ENCODE results near the gene LIN7A.
"Not testable (repeated sequence)": the region's sequence is repeated elsewhere in the genome, so short reads cannot be mapped to it uniquely, and the experiment has no call there.

LIN7A gene

GRCh38 chr12:80794551-80794950, 143.2 kb downstream of the LIN7A start:
- Histone ChIP-seq H3K4me1 (ENCODE audit: insufficient read depth, low read length) (peaks cover 6% of the 10 kb centered on the region; the same call in 1 of the 2 replicates), H3K9ac (ENCODE audit: low read depth, low read length) (no peak overlapping the region), H3K36me3 (ENCODE audit: insufficient read depth, low read length) (no peaks in the 10 kb centered on the region), H3K9me3 (ENCODE audit: control insufficient read depth, insufficient read depth, low read length) (no peaks in the 10 kb centered on the region)

GRCh38 chr12:80792861-80793260, 144.9 kb downstream of the LIN7A start:
- Histone ChIP-seq H3K9me3 (ENCODE audit: control insufficient read depth, insufficient read depth, low read length) (no peaks in the 10 kb centered on the region), H3K36me3 (ENCODE audit: insufficient read depth, low read length) (no peaks in the 10 kb centered on the region), H3K9ac (ENCODE audit: low read depth, low read length) (no peak overlapping the region), H3K4me1 (ENCODE audit: insufficient read depth, low read length) (peaks cover 13% of the 10 kb centered on the region; the same call in 1 of the 2 replicates)

DNA sequence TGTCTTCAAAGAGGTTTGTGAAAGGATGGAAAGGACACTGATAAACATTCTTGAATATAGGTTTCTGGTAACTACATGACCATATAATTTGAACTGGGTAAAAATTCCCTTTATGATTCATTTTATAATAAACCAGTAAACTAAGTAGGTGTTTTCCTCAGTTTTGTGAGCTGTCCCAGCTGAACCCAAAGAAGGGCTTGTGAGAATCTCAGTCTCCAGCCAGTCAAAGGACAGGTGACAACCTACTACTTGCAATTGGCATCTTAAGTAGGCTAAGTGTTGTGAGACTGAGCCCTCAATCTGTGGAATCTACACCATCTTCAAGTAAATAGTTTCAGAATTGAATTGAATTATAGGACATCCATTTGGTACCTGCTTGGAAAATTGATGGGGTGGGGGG, 145.9 kb downstream of the LIN7A start:
- H3K9me3 ChIP-seq (ENCODE audit: control insufficient read depth, insufficient read depth, low read length) = no peaks in the 10 kb centered on the region
- H3K36me3 ChIP-seq (ENCODE audit: insufficient read depth, low read length) = no peaks in the 10 kb centered on the region
- H3K4me1 ChIP-seq (ENCODE audit: insufficient read depth, low read length) = peaks cover 13% of the 10 kb centered on the region; the same call in 1 of the 2 replicates
- H3K9ac ChIP-seq (ENCODE audit: low read depth, low read length) = no peak overlapping the region

DNA sequence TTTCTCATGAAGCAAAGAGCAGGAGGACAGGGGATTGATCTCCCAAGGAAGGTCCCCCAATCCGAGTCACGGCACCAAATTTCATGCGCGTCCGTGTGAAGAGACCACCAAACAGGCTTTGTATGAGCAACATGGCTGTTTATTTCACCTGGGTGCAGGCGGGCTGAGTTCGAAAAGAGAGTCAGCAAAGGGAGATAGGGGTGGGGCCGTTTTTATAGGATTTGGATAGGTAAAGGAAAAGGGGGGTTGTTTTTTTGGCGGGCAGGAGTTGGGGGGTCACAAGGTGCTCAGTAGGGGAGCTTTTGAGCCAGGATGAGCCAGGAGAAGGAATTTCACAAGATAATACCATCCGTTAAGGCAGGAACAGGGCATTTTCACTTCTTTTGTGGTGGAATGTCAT, 149.3 kb downstream of the LIN7A start:
- H3K9ac ChIP-seq (ENCODE audit: low read depth, low read length); H3K9me3 ChIP-seq (ENCODE audit: control insufficient read depth, insufficient read depth, low read length); H3K4me1 ChIP-seq (ENCODE audit: insufficient read depth, low read length); H3K36me3 ChIP-seq (ENCODE audit: insufficient read depth, low read length): not testable (repeated sequence)

- H3K9ac ChIP-seq (ENCODE audit: low read depth, low read length); H3K9me3 ChIP-seq (ENCODE audit: control insufficient read depth, insufficient read depth, low read length); H3K36me3 ChIP-seq (ENCODE audit: insufficient read depth, low read length): not testable (repeated sequence)
- peaks cover 21% of the 10 kb centered on the region for H3K4me1 ChIP-seq (ENCODE audit: insufficient read depth, low read length)
Observed at GRCh38 chr12:80782963-80783470, 154.7 kb downstream of the LIN7A start.

- Histone ChIP-seq H3K9ac (ENCODE audit: low read depth, low read length) (no peak overlapping the region), H3K4me1 (ENCODE audit: insufficient read depth, low read length) (peaks cover 21% of the 10 kb centered on the region), H3K9me3 (ENCODE audit: control insufficient read depth, insufficient read depth, low read length) (peaks cover 12% of the 10 kb centered on the region; the same call in 1 of the 2 replicates)
Observed at GRCh38 chr12:80781313-80781712, 156.4 kb downstream of the LIN7A start.

GRCh38 chr12:80780746-80781145, 157.0 kb downstream of the LIN7A start:
- peaks cover 21% of the 10 kb centered on the region for H3K4me1 ChIP-seq (ENCODE audit: insufficient read depth, low read length)
- peaks cover 12% of the 10 kb centered on the region; the same call in 1 of the 2 replicates for H3K9me3 ChIP-seq (ENCODE audit: control insufficient read depth, insufficient read depth, low read length)
- H3K36me3 ChIP-seq (ENCODE audit: insufficient read depth, low read length) = peaks cover 5% of the 10 kb centered on the region; the same call in 1 of the 2 replicates
- no peak overlapping the region for H3K9ac ChIP-seq (ENCODE audit: low read depth, low read length)

More at GRCh38 chr12:80781313-80781712, 156.4 kb downstream of the LIN7A start:
- peaks cover 5% of the 10 kb centered on the region; the same call in 1 of the 2 replicates for H3K36me3 ChIP-seq (ENCODE audit: insufficient read depth, low read length)

GRCh38 chr12:80778005-80778541, 159.7 kb downstream of the LIN7A start:
- Histone ChIP-seq H3K36me3 (ENCODE audit: insufficient read depth, low read length) (peaks cover 5% of the 10 kb centered on the region; the same call in 1 of the 2 replicates), H3K9ac (ENCODE audit: low read depth, low read length) (no peak overlapping the region), H3K9me3 (ENCODE audit: control insufficient read depth, insufficient read depth, low read length) (peaks cover 18% of the 10 kb centered on the region), H3K4me1 (ENCODE audit: insufficient read depth, low read length) (peaks cover 21% of the 10 kb centered on the region)

DNA sequence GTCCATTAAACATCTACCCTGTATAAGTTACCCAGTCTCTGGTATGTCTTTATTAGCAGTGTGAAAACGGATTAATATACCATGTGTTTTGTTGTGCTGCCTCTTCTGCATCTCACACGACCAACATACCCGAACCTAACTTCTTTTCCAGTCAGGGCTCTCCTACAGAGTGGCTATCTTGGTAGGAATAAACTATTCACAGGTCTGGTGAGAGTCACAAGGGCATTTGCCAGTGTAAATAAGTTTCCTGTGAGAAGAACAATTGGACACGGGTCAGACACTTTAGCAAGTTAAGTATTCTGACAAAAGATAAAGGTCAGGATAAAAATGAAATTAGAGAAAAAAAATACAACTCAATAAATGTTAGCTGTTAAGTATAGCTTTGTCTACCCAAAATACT, 160.1 kb downstream of the LIN7A start:
- H3K36me3 ChIP-seq (ENCODE audit: insufficient read depth, low read length) = peaks cover 5% of the 10 kb centered on the region; the same call in 1 of the 2 replicates

DNA sequence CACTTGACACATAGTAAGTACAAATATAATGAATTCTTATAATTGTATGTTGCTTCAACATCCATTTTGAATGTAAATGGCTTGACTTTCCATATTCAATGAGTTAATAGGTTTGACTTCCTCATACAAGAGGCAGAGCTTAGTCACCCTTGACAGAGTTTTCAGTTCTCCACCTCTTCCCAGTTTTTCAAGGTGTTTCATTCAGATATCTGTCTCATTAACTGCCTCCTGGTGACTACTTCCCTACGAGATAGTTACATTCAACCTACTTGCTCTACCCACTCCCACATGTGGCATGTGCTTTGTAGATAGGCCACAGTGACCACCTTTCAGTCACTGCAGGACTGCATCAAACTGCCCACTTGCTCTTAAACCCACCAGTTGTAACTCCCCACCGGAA, 161.0 kb downstream of the LIN7A start:
- peaks cover 9% of the 10 kb centered on the region for H3K4me1 ChIP-seq (ENCODE audit: insufficient read depth, low read length)
- H3K36me3 ChIP-seq (ENCODE audit: insufficient read depth, low read length) = peaks cover 5% of the 10 kb centered on the region; the same call in 1 of the 2 replicates
- H3K9ac ChIP-seq (ENCODE audit: low read depth, low read length) = no peak overlapping the region
- H3K9me3 ChIP-seq (ENCODE audit: control insufficient read depth, insufficient read depth, low read length) = peaks cover 18% of the 10 kb centered on the region

More for the DNA sequence above, 160.1 kb downstream of the LIN7A start:
- H3K9me3 ChIP-seq (ENCODE audit: control insufficient read depth, insufficient read depth, low read length) = peaks cover 18% of the 10 kb centered on the region
- H3K9ac ChIP-seq (ENCODE audit: low read depth, low read length) = no peak overlapping the region
- peaks cover 18% of the 10 kb centered on the region for H3K4me1 ChIP-seq (ENCODE audit: insufficient read depth, low read length)

DNA sequence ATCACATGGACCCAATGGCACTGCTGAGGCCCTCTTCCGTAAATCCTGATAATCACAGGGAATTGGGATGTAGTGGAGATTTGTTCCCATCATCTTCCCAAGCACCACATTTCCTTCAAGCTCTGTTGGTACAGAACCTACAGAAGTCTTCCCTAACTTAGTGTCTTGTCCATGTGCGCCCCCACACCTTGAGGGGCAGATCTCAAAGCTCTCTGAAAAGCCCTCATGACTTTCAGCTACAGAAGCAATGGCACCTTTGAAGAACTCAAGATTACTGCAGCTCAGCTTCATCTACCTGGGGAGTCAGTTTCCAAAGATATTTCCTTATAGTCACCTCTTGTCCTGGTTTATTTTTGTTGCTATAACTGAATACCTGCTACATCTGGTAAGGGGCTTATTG, 166.8 kb downstream of the LIN7A start:
- H3K36me3 ChIP-seq (ENCODE audit: insufficient read depth, low read length) = no peaks in the 10 kb centered on the region
- no peak overlapping the region for H3K9ac ChIP-seq (ENCODE audit: low read depth, low read length)
- peaks cover 24% of the 10 kb centered on the region for H3K4me1 ChIP-seq (ENCODE audit: insufficient read depth, low read length)
- peaks cover 6% of the 10 kb centered on the region; the same call in 1 of the 2 replicates for H3K9me3 ChIP-seq (ENCODE audit: control insufficient read depth, insufficient read depth, low read length)

- Histone ChIP-seq H3K9ac (ENCODE audit: low read depth, low read length) (no peak overlapping the region), H3K4me1 (ENCODE audit: insufficient read depth, low read length) (peaks cover 24% of the 10 kb centered on the region), H3K36me3 (ENCODE audit: insufficient read depth, low read length) (no peaks in the 10 kb centered on the region), H3K9me3 (ENCODE audit: control insufficient read depth, insufficient read depth, low read length) (0 out of 2 replicates have a peak, but pooled peaks cover 4% of the 10 kb centered on the region)
Observed at GRCh38 chr12:80769553-80770140, 168.1 kb downstream of the LIN7A start.

GRCh38 chr12:80766897-80767296, 170.8 kb downstream of the LIN7A start:
- Histone ChIP-seq H3K9ac (ENCODE audit: low read depth, low read length) (no peak overlapping the region), H3K36me3 (ENCODE audit: insufficient read depth, low read length) (no peaks in the 10 kb centered on the region), H3K9me3 (ENCODE audit: control insufficient read depth, insufficient read depth, low read length) (no peaks in the 10 kb centered on the region), H3K4me1 (ENCODE audit: insufficient read depth, low read length) (peaks cover 24% of the 10 kb centered on the region)

DNA sequence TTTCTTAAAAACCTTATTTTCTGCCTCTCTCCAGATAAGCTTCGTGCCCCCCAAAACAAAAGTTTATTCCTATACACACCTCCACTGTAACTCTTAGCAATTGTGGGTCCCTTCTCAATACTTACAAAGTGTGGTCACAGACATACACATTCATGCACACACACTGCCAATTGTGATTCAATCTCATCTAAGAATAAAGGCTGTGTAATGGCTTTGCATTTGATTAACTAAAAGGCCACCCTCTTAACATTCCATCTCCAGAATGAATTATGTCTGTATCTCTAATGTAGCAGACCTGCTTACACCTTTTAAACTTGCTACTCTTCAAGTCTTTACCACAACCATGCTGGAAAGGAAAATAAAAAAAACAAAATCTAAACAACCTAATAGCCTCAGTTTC, 171.5 kb downstream of the LIN7A start:
- Histone ChIP-seq H3K4me1 (ENCODE audit: insufficient read depth, low read length) (peaks cover 24% of the 10 kb centered on the region), H3K9me3 (ENCODE audit: control insufficient read depth, insufficient read depth, low read length) (no peaks in the 10 kb centered on the region), H3K36me3 (ENCODE audit: insufficient read depth, low read length) (no peaks in the 10 kb centered on the region), H3K9ac (ENCODE audit: low read depth, low read length) (no peak overlapping the region)

- Histone ChIP-seq H3K4me1 (ENCODE audit: insufficient read depth, low read length) (peaks cover 10% of the 10 kb centered on the region; the same call in 1 of the 2 replicates), H3K36me3 (ENCODE audit: insufficient read depth, low read length) (no peaks in the 10 kb centered on the region), H3K9me3 (ENCODE audit: control insufficient read depth, insufficient read depth, low read length) (no peaks in the 10 kb centered on the region), H3K9ac (ENCODE audit: low read depth, low read length) (no peak overlapping the region)
Observed at GRCh38 chr12:80763874-80764273, 173.9 kb downstream of the LIN7A start.
